GM23248 (cell line): ENCODE data around the gene COQ8B.

ENCODE experiments used
- EZH2 ChIP-seq: fragments of 200-600 bp; sonication (generic); IDR thresholded peaks from 2 replicates; pipeline ENCODE4 v1.6.1; 2018; ENCODE audit warnings: antibody characterized with exemption, mild to moderate bottlenecking; ENCODE audit not compliant: insufficient read depth, poor library complexity, severe bottlenecking
- EZH2phosphoT487 ChIP-seq: fragments of 200-600 bp; sonication (generic); IDR thresholded peaks from 2 replicates; pipeline ENCODE4 v1.6.1; 2018; ENCODE audit warnings: antibody characterized with exemption, moderate library complexity, mild to moderate bottlenecking, low read depth; ENCODE audit not compliant: insufficient read depth

DNA sequence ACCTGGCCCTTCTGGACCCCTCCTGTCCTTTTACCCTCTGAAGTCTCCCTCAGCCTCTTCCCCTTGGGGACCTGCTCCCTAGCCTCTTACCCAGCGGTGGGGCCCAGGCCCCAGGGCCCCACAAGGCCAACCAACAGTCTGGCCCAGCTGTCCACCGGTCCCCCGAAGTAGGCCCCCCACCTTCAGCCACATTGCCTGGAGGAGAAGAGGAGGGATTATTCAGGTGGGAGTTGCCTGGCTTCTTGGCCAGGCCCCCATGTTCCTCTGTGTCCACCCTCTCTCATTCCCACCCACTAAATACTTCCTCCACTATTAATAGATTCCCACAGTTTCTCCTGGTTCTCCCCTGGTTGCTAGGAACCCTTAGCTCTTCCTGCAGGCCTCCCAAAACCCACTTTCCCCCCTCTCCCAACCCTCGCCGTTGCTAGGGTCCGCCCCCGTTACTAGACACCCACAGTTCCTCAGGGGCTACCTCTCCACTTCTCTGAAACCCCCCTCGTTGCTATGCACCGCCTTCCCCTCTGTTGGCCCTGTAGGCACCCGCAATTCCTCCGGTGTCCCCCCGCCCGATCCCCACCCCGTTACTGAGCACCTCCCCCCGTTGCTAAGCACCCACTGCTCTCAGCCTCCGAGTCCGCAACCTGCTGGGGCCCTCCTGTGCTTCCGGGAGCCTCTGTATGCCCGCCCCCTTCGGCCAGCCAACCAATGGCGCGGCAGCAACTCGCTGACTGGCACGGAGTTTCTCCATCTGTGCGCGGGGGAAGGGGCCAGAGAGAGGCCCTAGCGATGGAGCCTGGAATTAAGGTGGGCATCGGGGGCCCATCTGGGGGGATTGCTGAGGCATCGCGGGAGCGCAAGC is 2.0 kb downstream of the COQ8B start:
- no peak for TF ChIP-seq EZH2phosphoT487
- no peak for TF ChIP-seq EZH2
